RPMI8226 (cell line): ENCODE measurements around the gene CD80.
"Not testable (repeated sequence)": the region's sequence is repeated elsewhere in the genome, so short reads cannot be mapped to it uniquely, and the experiment has no call there.

Experiments
- DNase-seq: peaks from one replicate; pipeline ENCODE4 v3.0.0-alpha.2; 2015

Gene CD80

GRCh38 chr3:119580067-119580760, 20.8 kb upstream of the CD80 start:
- peak; percentile 42 for DNase-seq

GRCh38 chr3:119579366-119580066, 20.1 kb upstream of the CD80 start, which contains the start of gene ADPRH:
TSS of gene ADPRH (plus strand) at chr3:119579492. CDS start at chr3:119582170, 2,678 bp downstream.
- DNase-seq: peak; percentile 58

- DNase-seq: no peak
Measured at GRCh38 chr3:119575507-119575906, 16.1 kb upstream of the CD80 start.

GRCh38 chr3:119571688-119572087, 12.3 kb upstream of the CD80 start:
- no peak for DNase-seq

GRCh38 chr3:119571230-119571629, 11.8 kb upstream of the CD80 start:
- DNase-seq: no peak

- no peak for DNase-seq
Measured at GRCh38 chr3:119570229-119570628, 10.8 kb upstream of the CD80 start.

GRCh38 chr3:119569156-119569555, 9.7 kb upstream of the CD80 start:
- no peak for DNase-seq

- not testable (repeated sequence) for DNase-seq
Measured at GRCh38 chr3:119563334-119563733, 3.9 kb upstream of the CD80 start.

- DNase-seq: peak; percentile 4
Measured at GRCh38 chr3:119562307-119562961, 3.0 kb upstream of the CD80 start.

- DNase-seq: no peak
Measured at GRCh38 chr3:119560160-119560559, 746 bp upstream of the CD80 start.

GRCh38 chr3:119558626-119559317, 642 bp downstream of the CD80 start:
- no peak for DNase-seq

- DNase-seq: no peak
Measured at GRCh38 chr3:119557877-119558269, 1.5 kb downstream of the CD80 start.

GRCh38 chr3:119557192-119557876, 2.1 kb downstream of the CD80 start:
- DNase-seq: no peak

GRCh38 chr3:119555929-119556328, 3.5 kb downstream of the CD80 start:
- no peak for DNase-seq

GRCh38 chr3:119555309-119555735, 4.1 kb downstream of the CD80 start:
- no peak for DNase-seq

GRCh38 chr3:119553823-119554415, 5.5 kb downstream of the CD80 start:
- no peak for DNase-seq

GRCh38 chr3:119552928-119553327, 6.5 kb downstream of the CD80 start:
- not testable (repeated sequence) for DNase-seq

GRCh38 chr3:119551598-119551997, 7.8 kb downstream of the CD80 start:
- no peak for DNase-seq

GRCh38 chr3:119550192-119550910, 9.1 kb downstream of the CD80 start:
- no peak for DNase-seq

GRCh38 chr3:119548341-119548740, 11.1 kb downstream of the CD80 start:
- DNase-seq: no peak

GRCh38 chr3:119547227-119547626, 12.2 kb downstream of the CD80 start:
- DNase-seq: no peak

GRCh38 chr3:119543147-119543546, 16.3 kb downstream of the CD80 start:
- DNase-seq: no peak
